Measurements from ENCODE around the gene BIK. TPM values are rescaled to one million over a fixed set of nuclear protein-coding genes. Genes with fewer than 3 reads are reported as not detected.

The BIK gene
- total and polyA plus RNA-seq, 2 donors, result 5.5 to 6.8 TPM

DNA sequence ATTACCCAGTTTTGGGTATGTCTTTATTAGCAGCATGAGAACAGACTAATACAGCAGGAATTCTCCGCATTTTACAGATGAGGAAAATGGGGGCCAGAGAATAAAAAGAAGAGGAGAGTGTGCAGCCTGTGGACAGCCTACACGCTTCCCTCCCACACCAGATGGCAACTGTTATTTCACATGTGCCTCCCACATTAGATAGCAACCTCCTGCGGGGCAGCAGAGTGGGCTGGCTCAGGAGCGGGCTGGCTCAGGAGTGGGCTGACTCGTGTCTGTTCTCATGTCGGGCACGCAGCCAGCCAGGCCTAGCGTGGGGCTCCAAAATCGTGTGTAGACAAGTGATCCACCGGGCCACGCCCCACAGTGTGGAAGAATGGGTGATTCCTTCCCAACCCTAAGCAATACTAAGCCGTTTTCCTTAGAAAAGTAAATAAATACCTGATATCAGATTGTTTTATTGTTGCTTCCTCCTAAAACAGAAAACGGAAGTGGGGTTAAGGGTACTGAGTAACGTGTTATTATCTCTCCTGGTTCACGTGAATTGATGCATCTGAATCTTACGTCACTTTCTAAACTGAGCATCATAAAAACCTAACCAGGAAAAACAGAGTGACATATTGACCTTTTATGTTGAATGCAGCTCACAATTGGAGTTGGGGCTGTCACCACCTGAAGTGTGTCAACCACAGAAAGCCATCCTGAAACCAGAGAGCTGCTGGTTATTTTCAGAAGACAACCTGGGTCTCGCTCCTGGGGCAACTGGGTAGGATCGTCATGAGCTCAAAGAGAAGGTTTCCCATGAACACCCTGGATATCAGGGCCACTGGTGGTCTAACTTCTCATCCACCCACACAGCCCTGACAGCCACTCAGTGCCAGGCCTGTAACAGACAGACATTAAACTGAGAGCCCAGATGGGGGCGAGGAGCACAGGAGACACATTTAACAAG is 24.6 kb upstream of the BIK start:
- Histone ChIP-seq H3K27me3 (ENCODE audit: control insufficient read depth in 2 of 2, insufficient read depth in 1 of 2, low read length in 1 of 2) (no peaks in the 10 kb centered on the region), H3K4me3 (ENCODE audit: low read length in 2 of 2) (no peak overlapping the region), H3K27ac (ENCODE audit: low read depth in 1 of 2, low read length in 1 of 2) (no peak overlapping the region), H3K4me1 (ENCODE audit: control insufficient read depth in 2 of 2, insufficient read depth in 2 of 2, low read length in 2 of 2) (peaks cover 0 to 19% of the 10 kb centered on the region in 2 donors), H3K36me3 (ENCODE audit: control insufficient read depth in 2 of 2, insufficient read depth in 2 of 2, low read length in 1 of 2) (no peaks in the 10 kb centered on the region), H3K9me3 (ENCODE audit: control insufficient read depth in 2 of 2, insufficient read depth in 1 of 2, low read length in 1 of 2) (no peaks in the 10 kb centered on the region)
- no peak for DNase-seq (ENCODE audit: low read depth in 6 of 9, low spot score in 9 of 9)
- 97% methylated on average over 19 of the region's 19 CpGs for WGBS

DNA sequence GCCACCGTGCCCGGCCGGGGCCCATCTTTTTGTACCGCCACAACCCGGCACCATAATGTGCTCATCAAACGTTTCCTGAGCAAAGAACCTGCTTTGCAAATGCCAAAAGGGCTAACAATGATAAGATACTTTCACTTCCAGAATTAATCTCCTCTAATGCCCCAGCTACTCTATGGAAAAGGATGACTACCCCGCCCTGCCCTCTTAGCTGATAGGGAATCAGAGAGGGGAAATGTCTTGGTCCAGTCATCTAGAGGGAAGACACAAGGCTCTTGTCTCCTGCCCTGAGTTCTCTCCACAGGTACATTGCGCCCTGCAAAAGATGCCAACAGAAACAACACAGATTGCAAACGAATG is 21.9 kb upstream of the BIK start:
- DNase-seq (ENCODE audit: low read depth in 6 of 9, low spot score in 9 of 9), result no peak
- no peaks in the 10 kb centered on the region for H3K9me3 ChIP-seq (ENCODE audit: control insufficient read depth in 2 of 2, insufficient read depth in 1 of 2, low read length in 1 of 2)
- no peaks in the 10 kb centered on the region for H3K36me3 ChIP-seq (ENCODE audit: control insufficient read depth in 2 of 2, insufficient read depth in 2 of 2, low read length in 1 of 2)
- H3K27ac ChIP-seq (ENCODE audit: low read depth in 1 of 2, low read length in 1 of 2), result peak overlapping the region; percentile 26 to 31
- H3K4me3 ChIP-seq (ENCODE audit: low read length in 2 of 2), result peak overlapping the region; percentile 63
- H3K4me1 ChIP-seq (ENCODE audit: control insufficient read depth in 2 of 2, insufficient read depth in 2 of 2, low read length in 2 of 2), result peaks cover 0 to 23% of the 10 kb centered on the region in 2 donors
- WGBS, result 74% methylated on average over 9 of the region's 9 CpGs
- no peaks in the 10 kb centered on the region for H3K27me3 ChIP-seq (ENCODE audit: control insufficient read depth in 2 of 2, insufficient read depth in 1 of 2, low read length in 1 of 2)

DNA sequence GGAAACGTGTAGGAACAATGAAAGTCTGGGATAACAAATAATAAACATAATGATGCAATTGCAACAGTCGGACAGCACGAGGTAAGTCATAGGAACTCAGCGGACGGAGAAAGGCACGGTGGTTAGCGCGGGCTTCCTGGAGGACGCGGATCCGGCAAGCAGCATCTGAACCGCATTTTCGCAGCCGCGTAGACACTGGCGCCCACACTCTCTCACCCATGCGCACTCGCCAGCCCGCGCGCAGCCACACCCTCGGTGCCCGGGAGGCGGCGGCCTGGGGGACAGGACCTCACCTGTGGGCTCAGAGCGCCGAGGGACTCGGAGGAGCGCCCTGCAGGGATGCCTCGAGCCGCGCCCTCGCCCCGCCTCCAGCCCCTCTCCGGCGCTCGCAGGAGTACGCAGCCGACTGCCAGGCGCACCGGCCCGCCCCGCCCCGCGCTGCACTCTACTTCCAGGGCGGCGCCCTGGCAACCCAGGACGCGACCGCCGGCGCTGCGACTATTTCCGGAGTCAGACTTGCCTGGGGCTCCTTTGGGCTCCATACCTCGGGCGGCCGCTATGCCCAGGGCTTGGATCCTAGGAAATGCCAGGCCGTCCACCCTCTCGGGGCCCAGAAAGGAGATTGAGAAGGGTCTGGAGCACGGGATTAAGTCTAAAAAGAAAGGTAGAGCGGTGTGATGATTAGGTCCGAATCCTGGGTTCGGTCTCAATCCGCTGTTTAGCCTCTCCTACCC is 21.4 kb upstream of the BIK start, which contains the start of gene TTLL1:
Gene TTLL1, minus strand, starts transcription at position 408 of the 734 bp plus-strand sequence. CDS start 13,805 bp downstream, outside the sequence.
- Histone ChIP-seq H3K36me3 (ENCODE audit: control insufficient read depth in 2 of 2, insufficient read depth in 2 of 2, low read length in 1 of 2) (no peaks in the 10 kb centered on the region), H3K4me1 (ENCODE audit: control insufficient read depth in 2 of 2, insufficient read depth in 2 of 2, low read length in 2 of 2) (peaks cover 0 to 23% of the 10 kb centered on the region in 2 donors), H3K27ac (ENCODE audit: low read depth in 1 of 2, low read length in 1 of 2) (peak within 1 kb of the TSS; percentile 26 to 56), H3K27me3 (ENCODE audit: control insufficient read depth in 2 of 2, insufficient read depth in 1 of 2, low read length in 1 of 2) (no peaks in the 10 kb centered on the region), H3K9me3 (ENCODE audit: control insufficient read depth in 2 of 2, insufficient read depth in 1 of 2, low read length in 1 of 2) (no peaks in the 10 kb centered on the region), H3K4me3 (ENCODE audit: low read length in 2 of 2) (peak within 1 kb of the TSS; percentile 63)
- peak; percentile 54 to 91 (median 77) for DNase-seq (ENCODE audit: low read depth in 6 of 9, low spot score in 9 of 9)
- 4% methylated on average over 64 of the region's 64 CpGs for WGBS

DNA sequence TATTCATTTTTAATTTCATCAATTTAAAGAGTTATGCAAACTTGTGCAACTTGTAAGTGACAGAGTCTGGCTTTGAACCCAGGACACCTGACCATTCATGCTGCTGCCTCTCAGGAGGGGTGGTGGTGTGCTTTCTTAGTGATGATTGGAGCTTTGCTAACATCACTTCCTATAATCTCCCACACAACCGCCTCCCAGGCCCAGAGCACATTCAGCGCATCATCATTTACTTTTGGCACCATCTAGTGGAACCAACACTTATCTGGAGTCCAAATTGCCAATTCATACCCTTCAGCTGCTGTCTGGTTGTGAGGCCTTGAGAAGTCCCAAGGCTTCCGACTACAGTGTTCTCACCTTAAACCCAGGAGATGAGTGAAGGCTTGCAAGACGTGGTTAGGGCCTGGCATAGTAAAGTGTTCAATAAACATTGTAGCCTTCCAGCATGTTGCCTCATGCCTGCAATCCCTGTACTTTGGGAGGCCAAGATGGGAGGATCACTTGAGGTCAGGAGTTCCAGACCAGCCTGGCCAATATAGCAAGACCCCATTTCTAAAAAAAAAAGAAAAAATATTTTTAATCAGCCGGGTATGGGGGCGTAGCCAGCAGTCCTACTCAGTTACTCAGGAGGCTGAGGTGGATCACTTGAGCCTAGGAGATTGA is 20.3 kb upstream of the BIK start:
- H3K9me3 ChIP-seq (ENCODE audit: control insufficient read depth in 2 of 2, insufficient read depth in 1 of 2, low read length in 1 of 2), result no peaks in the 10 kb centered on the region
- no peaks in the 10 kb centered on the region for H3K36me3 ChIP-seq (ENCODE audit: control insufficient read depth in 2 of 2, insufficient read depth in 2 of 2, low read length in 1 of 2)
- peaks cover 0 to 23% of the 10 kb centered on the region in 2 donors for H3K4me1 ChIP-seq (ENCODE audit: control insufficient read depth in 2 of 2, insufficient read depth in 2 of 2, low read length in 2 of 2)
- no peak overlapping the region for H3K4me3 ChIP-seq (ENCODE audit: low read length in 2 of 2)
- H3K27me3 ChIP-seq (ENCODE audit: control insufficient read depth in 2 of 2, insufficient read depth in 1 of 2, low read length in 1 of 2), result no peaks in the 10 kb centered on the region
- peak in 2 of 9 donors; percentile 32 to 67 for DNase-seq (ENCODE audit: low read depth in 6 of 9, low spot score in 9 of 9)
- whole genome bisulfite sequencing, result 75% methylated on average over 6 of the region's 6 CpGs
- no peak overlapping the region for H3K27ac ChIP-seq (ENCODE audit: low read depth in 1 of 2, low read length in 1 of 2)

DNA sequence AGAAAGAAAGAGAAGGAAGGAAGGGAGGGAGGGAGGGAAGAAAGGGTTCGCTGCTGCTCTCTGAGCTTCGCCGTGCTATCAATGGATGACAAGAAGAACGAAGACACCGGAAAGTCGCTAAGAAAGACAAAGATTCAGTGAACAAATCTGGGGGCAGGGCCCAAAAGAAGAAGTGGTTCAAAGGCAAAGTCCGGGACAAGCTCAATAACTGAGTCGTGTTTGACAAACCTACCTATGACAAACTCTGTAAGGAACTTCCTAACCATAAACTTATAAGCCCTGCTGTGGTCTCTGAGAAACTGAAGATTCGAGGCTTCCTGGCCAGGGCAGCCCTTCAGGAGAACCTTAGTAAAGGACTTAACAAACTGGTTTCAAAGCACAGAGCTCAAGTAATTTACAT is 18.5 kb upstream of the BIK start:
- peaks cover 0 to 17% of the 10 kb centered on the region in 2 donors for H3K4me1 ChIP-seq (ENCODE audit: control insufficient read depth in 2 of 2, insufficient read depth in 2 of 2, low read length in 2 of 2)
- no peaks in the 10 kb centered on the region for H3K27me3 ChIP-seq (ENCODE audit: control insufficient read depth in 2 of 2, insufficient read depth in 1 of 2, low read length in 1 of 2)
- H3K27ac ChIP-seq (ENCODE audit: low read depth in 1 of 2, low read length in 1 of 2), result no peak overlapping the region
- 36% methylated on average over 9 of the region's 9 CpGs for WGBS
- H3K4me3 ChIP-seq (ENCODE audit: low read length in 2 of 2), result no peak overlapping the region
- no peak for DNase-seq (ENCODE audit: low read depth in 6 of 9, low spot score in 9 of 9)
- H3K36me3 ChIP-seq (ENCODE audit: control insufficient read depth in 2 of 2, insufficient read depth in 2 of 2, low read length in 1 of 2), result no peaks in the 10 kb centered on the region
- peaks cover 3 to 8% of the 10 kb centered on the region in 2 donors for H3K9me3 ChIP-seq (ENCODE audit: control insufficient read depth in 2 of 2, insufficient read depth in 1 of 2, low read length in 1 of 2)

DNA sequence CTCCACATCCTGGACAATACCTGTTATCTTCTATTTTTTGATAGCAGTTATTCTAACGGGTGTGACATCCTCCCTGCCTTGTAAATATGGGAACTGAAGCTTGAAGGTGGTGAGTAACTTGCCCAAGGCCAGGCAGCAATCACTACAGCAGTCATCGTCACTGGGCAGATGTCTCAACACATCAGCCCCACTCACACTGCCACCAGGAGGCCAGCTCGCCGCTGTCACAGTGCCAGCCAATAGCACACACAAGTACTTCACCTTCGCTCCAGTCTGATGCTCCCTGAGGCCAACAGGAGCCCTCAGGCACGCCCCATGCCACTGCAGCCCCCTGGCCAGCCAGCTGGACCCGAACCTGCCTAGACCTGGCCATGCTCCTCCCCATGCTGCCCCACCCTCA is 16.5 kb upstream of the BIK start:
- no peaks in the 10 kb centered on the region for H3K36me3 ChIP-seq (ENCODE audit: control insufficient read depth in 2 of 2, insufficient read depth in 2 of 2, low read length in 1 of 2)
- 93% methylated on average over 7 of the region's 7 CpGs for WGBS
- peaks cover 3 to 13% of the 10 kb centered on the region in 2 donors for H3K9me3 ChIP-seq (ENCODE audit: control insufficient read depth in 2 of 2, insufficient read depth in 1 of 2, low read length in 1 of 2)
- H3K4me3 ChIP-seq (ENCODE audit: low read length in 2 of 2), result no peak overlapping the region
- peaks cover 0 to 12% of the 10 kb centered on the region in 2 donors for H3K4me1 ChIP-seq (ENCODE audit: control insufficient read depth in 2 of 2, insufficient read depth in 2 of 2, low read length in 2 of 2)
- DNase-seq (ENCODE audit: low read depth in 6 of 9, low spot score in 9 of 9), result no peak
- no peak overlapping the region for H3K27ac ChIP-seq (ENCODE audit: low read depth in 1 of 2, low read length in 1 of 2)
- H3K27me3 ChIP-seq (ENCODE audit: control insufficient read depth in 2 of 2, insufficient read depth in 1 of 2, low read length in 1 of 2), result no peaks in the 10 kb centered on the region

DNA sequence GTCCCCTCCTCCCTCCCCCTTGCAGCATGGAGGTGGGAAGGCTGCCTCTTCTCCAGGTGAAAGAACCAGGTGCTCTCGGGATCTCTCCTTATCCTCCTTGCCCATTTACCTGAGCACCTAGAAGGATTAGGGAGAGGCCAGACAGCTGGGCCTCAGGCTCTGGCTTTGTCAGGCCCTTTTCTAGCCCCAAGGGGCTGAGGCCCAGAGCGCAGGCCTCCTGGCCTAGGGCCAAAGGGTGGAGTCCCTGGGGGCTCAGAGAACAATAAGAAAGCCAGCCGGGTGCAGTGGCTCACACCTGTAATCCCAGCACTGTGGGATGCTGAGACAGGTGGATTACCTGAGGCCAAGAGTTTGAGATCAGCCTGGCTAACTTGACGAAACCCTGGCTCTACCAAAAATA is 16.0 kb upstream of the BIK start:
- WGBS, result 84% methylated on average over 4 of the region's 4 CpGs
- Histone ChIP-seq H3K4me3 (ENCODE audit: low read length in 2 of 2) (no peak overlapping the region), H3K4me1 (ENCODE audit: control insufficient read depth in 2 of 2, insufficient read depth in 2 of 2, low read length in 2 of 2) (peaks cover 0 to 10% of the 10 kb centered on the region in 2 donors), H3K36me3 (ENCODE audit: control insufficient read depth in 2 of 2, insufficient read depth in 2 of 2, low read length in 1 of 2) (no peaks in the 10 kb centered on the region), H3K27ac (ENCODE audit: low read depth in 1 of 2, low read length in 1 of 2) (no peak overlapping the region), H3K27me3 (ENCODE audit: control insufficient read depth in 2 of 2, insufficient read depth in 1 of 2, low read length in 1 of 2) (no peaks in the 10 kb centered on the region), H3K9me3 (ENCODE audit: control insufficient read depth in 2 of 2, insufficient read depth in 1 of 2, low read length in 1 of 2) (peaks cover 3 to 13% of the 10 kb centered on the region in 2 donors)
- no peak for DNase-seq (ENCODE audit: low read depth in 6 of 9, low spot score in 9 of 9)

DNA sequence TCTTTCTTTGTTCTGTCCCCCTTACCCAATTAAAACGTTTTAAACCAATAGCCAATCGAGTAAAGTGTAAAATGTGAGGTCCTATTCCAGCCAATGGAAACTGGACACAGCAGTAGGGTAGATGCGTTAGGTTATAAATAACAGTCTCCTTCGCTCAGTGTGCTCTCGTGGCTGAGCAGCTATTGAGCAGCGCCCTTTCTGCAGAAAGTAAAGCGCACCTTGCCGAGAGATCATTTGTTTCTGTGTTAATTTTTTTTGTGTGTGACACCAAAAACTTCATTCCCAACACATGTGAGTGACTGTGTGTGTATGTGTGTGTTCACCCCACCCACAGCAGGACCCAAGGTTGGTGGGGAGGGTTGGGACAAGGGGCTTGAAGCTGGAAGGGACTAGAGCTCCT is 14.1 kb upstream of the BIK start:
- 96% methylated on average over 8 of the region's 8 CpGs for WGBS
- DNase-seq (ENCODE audit: low read depth in 6 of 9, low spot score in 9 of 9), result no peak

More for the DNA sequence above, 14.1 kb upstream of the BIK start:
- Histone ChIP-seq H3K4me1 (ENCODE audit: control insufficient read depth in 2 of 2, insufficient read depth in 2 of 2, low read length in 2 of 2) (peaks cover 0 to 4% of the 10 kb centered on the region in 2 donors), H3K4me3 (ENCODE audit: low read length in 2 of 2) (no peak overlapping the region), H3K27me3 (ENCODE audit: control insufficient read depth in 2 of 2, insufficient read depth in 1 of 2, low read length in 1 of 2) (no peaks in the 10 kb centered on the region), H3K36me3 (ENCODE audit: control insufficient read depth in 2 of 2, insufficient read depth in 2 of 2, low read length in 1 of 2) (no peaks in the 10 kb centered on the region), H3K27ac (ENCODE audit: low read depth in 1 of 2, low read length in 1 of 2) (no peak overlapping the region), H3K9me3 (ENCODE audit: control insufficient read depth in 2 of 2, insufficient read depth in 1 of 2, low read length in 1 of 2) (peaks cover 3 to 13% of the 10 kb centered on the region in 2 donors)

Measured in thymus (tissue), 11 donors.